ENCODE data around the gene ZNF474. TPM values are rescaled to one million over a fixed set of nuclear protein-coding genes. Genes with fewer than 3 reads are reported as not detected.

ZNF474 gene
- total RNA-seq, 4 donors from 2014 or later, result 1.0 to 2.0 (median 1.4) TPM; not detected in 1

- Histone ChIP-seq H3K36me3 (no peaks in the 10 kb centered on the region), H3K4me3 (no peak overlapping the region), H3K27ac (no peak overlapping the region), H3K27me3 (no peaks in the 10 kb centered on the region), H3K9me3 (no peaks in the 10 kb centered on the region), H3K4me1 (peaks cover 28% of the 10 kb centered on the region)
- no peak for TF ChIP-seq CTCF (IDR thresholded peaks at IDR 0.05)
- no peak for TF ChIP-seq POLR2AphosphoS5 (IDR thresholded peaks at IDR 0.05)
- no peak for TF ChIP-seq POLR2A (IDR thresholded peaks at IDR 0.05)
- no peak for TF ChIP-seq EP300 (IDR thresholded peaks at IDR 0.05)
- no peak for DNase-seq (ENCODE audit: low spot score in 2 of 2)
- 61% methylated on average over 3 of the region's 3 CpGs for WGBS
These were observed 32.8 kb downstream of the ZNF474 start for GRCh38 chr5:122162100-122162638.

GRCh38 chr5:122163121-122164069 is 34.0 kb downstream of the ZNF474 start:
- DNase-seq (ENCODE audit: low spot score in 2 of 2), result no peak
- H3K4me1 ChIP-seq, result peaks cover 28% of the 10 kb centered on the region
- no peaks in the 10 kb centered on the region for H3K9me3 ChIP-seq
- no peak overlapping the region for H3K4me3 ChIP-seq
- peak overlapping the region; percentile 78 for H3K27ac ChIP-seq
- H3K27me3 ChIP-seq, result no peaks in the 10 kb centered on the region
- no peaks in the 10 kb centered on the region for H3K36me3 ChIP-seq
- TF ChIP-seq CTCF (IDR thresholded peaks at IDR 0.05) (no peak), POLR2AphosphoS5 (IDR thresholded peaks at IDR 0.05) (no peak), EP300 (IDR thresholded peaks at IDR 0.05) (no peak), POLR2A (IDR thresholded peaks at IDR 0.05) (no peak)
- WGBS, result 32% methylated on average over 4 of the region's 4 CpGs

GRCh38 chr5:122164070-122164435 is 34.7 kb downstream of the ZNF474 start:
- no peaks in the 10 kb centered on the region for H3K27me3 ChIP-seq
- no peak overlapping the region for H3K4me3 ChIP-seq
- no peaks in the 10 kb centered on the region for H3K36me3 ChIP-seq
- TF ChIP-seq POLR2AphosphoS5 (IDR thresholded peaks at IDR 0.05), result no peak
- no peak for TF ChIP-seq EP300 (IDR thresholded peaks at IDR 0.05)
- TF ChIP-seq CTCF (IDR thresholded peaks at IDR 0.05), result no peak
- no peak for TF ChIP-seq POLR2A (IDR thresholded peaks at IDR 0.05)
- H3K27ac ChIP-seq, result peak overlapping the region; percentile 78
- H3K9me3 ChIP-seq, result no peaks in the 10 kb centered on the region
- no peak for DNase-seq (ENCODE audit: low spot score in 2 of 2)
- peaks cover 28% of the 10 kb centered on the region for H3K4me1 ChIP-seq

- Histone ChIP-seq H3K4me1 (peaks cover 28% of the 10 kb centered on the region), H3K4me3 (no peak overlapping the region), H3K27ac (peak overlapping the region; percentile 78), H3K9me3 (no peaks in the 10 kb centered on the region), H3K27me3 (no peaks in the 10 kb centered on the region), H3K36me3 (no peaks in the 10 kb centered on the region)
- WGBS, result 66% methylated on average over 3 of the region's 3 CpGs
- no peak for TF ChIP-seq POLR2AphosphoS5 (IDR thresholded peaks at IDR 0.05)
- no peak for TF ChIP-seq EP300 (IDR thresholded peaks at IDR 0.05)
- TF ChIP-seq POLR2A (IDR thresholded peaks at IDR 0.05), result no peak
- no peak for TF ChIP-seq CTCF (IDR thresholded peaks at IDR 0.05)
- DNase-seq (ENCODE audit: low spot score in 2 of 2), result no peak
These were observed 35.6 kb downstream of the ZNF474 start for GRCh38 chr5:122164831-122165558.
